GM19455 (cell line): ENCODE data around the gene DIAPH2.

ENCODE experiments used
- ATAC-seq: cut with Tn5 transposase; IDR thresholded peaks from one replicate; pipeline ENCODE4 v1.9.1; 2021; ENCODE audit not compliant: unreplicated experiment

The DIAPH2 gene

GRCh38 chrX:97446298-97446882 lies 761.7 kb downstream of the DIAPH2 start:
- no peak for ATAC-seq

- no peak for ATAC-seq
Observed at GRCh38 chrX:97447306-97447705, 762.7 kb downstream of the DIAPH2 start.

- no peak for ATAC-seq
Observed at GRCh38 chrX:97452283-97452682, 767.6 kb downstream of the DIAPH2 start.

- no peak for ATAC-seq
Observed at GRCh38 chrX:97461763-97462162, 777.1 kb downstream of the DIAPH2 start.

- no peak for ATAC-seq
Observed at GRCh38 chrX:97471071-97471470, 786.4 kb downstream of the DIAPH2 start.

- no peak for ATAC-seq
Observed at GRCh38 chrX:97474933-97475332, 790.3 kb downstream of the DIAPH2 start.

GRCh38 chrX:97479106-97479890 lies 794.7 kb downstream of the DIAPH2 start:
- no peak for ATAC-seq

GRCh38 chrX:97481228-97481627 lies 796.6 kb downstream of the DIAPH2 start:
- no peak for ATAC-seq

- ATAC-seq: no peak
Observed at GRCh38 chrX:97482666-97483300, 798.1 kb downstream of the DIAPH2 start.

- ATAC-seq: no peak
Observed at GRCh38 chrX:97490656-97491055, 806.0 kb downstream of the DIAPH2 start.

GRCh38 chrX:97494756-97495372 lies 810.2 kb downstream of the DIAPH2 start:
- ATAC-seq: peak; percentile 93

- peak; percentile 58 for ATAC-seq
Observed at GRCh38 chrX:97498093-97498492, 813.5 kb downstream of the DIAPH2 start.

GRCh38 chrX:97504431-97504830 lies 819.8 kb downstream of the DIAPH2 start:
- ATAC-seq: no peak

GRCh38 chrX:97517763-97518162 lies 833.1 kb downstream of the DIAPH2 start:
- no peak for ATAC-seq

GRCh38 chrX:97522307-97522706 lies 837.7 kb downstream of the DIAPH2 start:
- no peak for ATAC-seq

- ATAC-seq: no peak
Observed at GRCh38 chrX:97524340-97524739, 839.7 kb downstream of the DIAPH2 start.

GRCh38 chrX:97524997-97525396 lies 840.4 kb downstream of the DIAPH2 start:
- no peak for ATAC-seq

- ATAC-seq: no peak
Observed at GRCh38 chrX:97525981-97526380, 841.3 kb downstream of the DIAPH2 start.

GRCh38 chrX:97527725-97528124 lies 843.1 kb downstream of the DIAPH2 start:
- no peak for ATAC-seq

GRCh38 chrX:97529536-97530200 lies 845.0 kb downstream of the DIAPH2 start:
- no peak for ATAC-seq

- ATAC-seq: no peak
Observed at GRCh38 chrX:97531825-97532224, 847.2 kb downstream of the DIAPH2 start.
